Liver (tissue), 9 donors: Measurements from ENCODE around the gene AKAP5. TPM values are rescaled to one million over a fixed set of nuclear protein-coding genes. Genes with fewer than 3 reads are reported as not detected.

Experiments used
- DNase-seq: peaks from one replicate; pipeline ENCODE4 v3.0.0-alpha.2; 2017; ENCODE audit warnings: low spot score
- H3K27ac ChIP-seq, 2 donors: one replicate each; pipeline ENCODE4 v1.7.0; 2013; ENCODE audit warnings: inconsistent platforms in 2 of 2, low read length in 2 of 2, control low read depth in 1 of 2, low read depth in 1 of 2, mild to moderate bottlenecking in 1 of 2
- H3K27me3 ChIP-seq, 4 donors: one replicate each; pipeline versions ENCODE4 v1.6.1 to v1.7.0; 2013; ENCODE audit warnings: low read length in 3 of 4, inconsistent platforms in 1 of 4, mild to moderate bottlenecking in 1 of 4, moderate library complexity in 1 of 4; ENCODE audit not compliant: control insufficient read depth in 4 of 4, insufficient read depth in 4 of 4
- H3K36me3 ChIP-seq, 4 donors: one replicate each; pipeline versions ENCODE4 v1.6.1 to v1.7.0; 2013; ENCODE audit warnings: low read length in 3 of 4, mild to moderate bottlenecking in 3 of 4, low read depth in 1 of 4, moderate library complexity in 1 of 4; ENCODE audit not compliant: control insufficient read depth in 4 of 4, insufficient read depth in 3 of 4
- H3K4me1 ChIP-seq, 4 donors: one replicate each; pipeline versions ENCODE4 v1.6.1 to v1.7.0; 2013; ENCODE audit warnings: low read length in 3 of 4, mild to moderate bottlenecking in 3 of 4, moderate library complexity in 1 of 4; ENCODE audit not compliant: control insufficient read depth in 4 of 4, insufficient read depth in 4 of 4
- H3K4me3 ChIP-seq, 3 donors: one replicate each; pipeline versions ENCODE4 v1.6.1 to v1.7.0; 2013; ENCODE audit warnings: low read length in 3 of 3, control low read depth in 1 of 3, low read depth in 1 of 3, mild to moderate bottlenecking in 1 of 3
- H3K9ac ChIP-seq, 2 donors: one replicate each; pipeline ENCODE4 v1.7.0; 2013; ENCODE audit warnings: low read length in 2 of 2, mild to moderate bottlenecking in 2 of 2, moderate library complexity in 2 of 2, control low read depth in 1 of 2, low read depth in 1 of 2
- H3K9me3 ChIP-seq, 4 donors: one replicate each; pipeline versions ENCODE4 v1.6.1 to v1.7.0; 2013; ENCODE audit warnings: low read length in 3 of 4; ENCODE audit not compliant: control insufficient read depth in 4 of 4
- EGR1 ChIP-seq, 2 donors: IDR thresholded peaks; 2 replicates each; pipeline ENCODE4 v1.6.1; 2016 to 2018; ENCODE audit warnings: antibody characterized with exemption in 2 of 2, low read depth in 2 of 2
- FOXA1 ChIP-seq: IDR thresholded peaks from 2 replicates; pipeline ENCODE4 v1.6.1; 2016; ENCODE audit warnings: antibody characterized with exemption
- FOXA2 ChIP-seq: IDR thresholded peaks from 2 replicates; pipeline ENCODE4 v1.6.1; 2016; ENCODE audit warnings: antibody characterized with exemption
- GABPA ChIP-seq, 2 donors: IDR thresholded peaks in 1 of 2; conservative IDR thresholded peaks in 1 of 2; 2 replicates each; pipeline ENCODE4 v1.6.1; 2016; ENCODE audit warnings: antibody characterized with exemption in 2 of 2, mild to moderate bottlenecking in 1 of 2, moderate library complexity in 1 of 2
- HNF4A ChIP-seq, 2 donors: conservative IDR thresholded peaks; 2 replicates each; pipeline ENCODE4 v1.6.1; 2016; ENCODE audit warnings: antibody characterized with exemption in 2 of 2, mild to moderate bottlenecking in 2 of 2
- HNF4G ChIP-seq: IDR thresholded peaks from 2 replicates; pipeline ENCODE4 v1.6.1; 2016; ENCODE audit warnings: antibody characterized with exemption
- JUND ChIP-seq, 2 donors: IDR thresholded peaks; 2 replicates each; pipeline ENCODE4 v1.6.1; 2016; ENCODE audit warnings: antibody characterized with exemption in 2 of 2
- MAX ChIP-seq: IDR thresholded peaks from 2 replicates; pipeline ENCODE4 v1.6.1; 2016; ENCODE audit warnings: antibody characterized with exemption
- NR2F2 ChIP-seq: IDR thresholded peaks from 2 replicates; pipeline ENCODE4 v1.6.1; 2016; ENCODE audit warnings: antibody characterized with exemption
- RAD21 ChIP-seq, 2 donors: IDR thresholded peaks; 2 replicates each; pipeline ENCODE4 v1.6.1; 2016; ENCODE audit warnings: antibody characterized with exemption in 2 of 2, mild to moderate bottlenecking in 2 of 2
- REST ChIP-seq: IDR thresholded peaks from 2 replicates; pipeline ENCODE4 v1.6.1; 2016; ENCODE audit warnings: antibody characterized with exemption, mild to moderate bottlenecking
- RXRA ChIP-seq, 2 donors: IDR thresholded peaks; 2 replicates each; pipeline ENCODE4 v1.6.1; 2017 to 2018; ENCODE audit warnings: antibody characterized with exemption in 2 of 2, mild to moderate bottlenecking in 1 of 2
- SP1 ChIP-seq: IDR thresholded peaks from 2 replicates; pipeline ENCODE4 v1.6.1; 2018; ENCODE audit warnings: antibody characterized with exemption, mild to moderate bottlenecking
- TAF1 ChIP-seq: conservative IDR thresholded peaks from 2 replicates; pipeline ENCODE4 v1.6.1; 2016; ENCODE audit warnings: antibody characterized with exemption, mild to moderate bottlenecking
- YY1 ChIP-seq: IDR thresholded peaks from 2 replicates; pipeline ENCODE4 v1.6.1; 2016; ENCODE audit warnings: antibody characterized with exemption, mild to moderate bottlenecking
- ZBTB33 ChIP-seq: IDR thresholded peaks from 2 replicates; pipeline ENCODE4 v1.6.1; 2016; ENCODE audit warnings: antibody characterized with exemption
- whole genome bisulfite sequencing: extraction: QIAGEN DNeasy Blood & Tissue Kit; methylation state at CpG from one replicate; pipeline ENCODE4 v1.1.7; 2013; 5-methylcytosine and 5-hydroxymethylcytosine counted together
- polyA plus RNA-seq, 2 donors: library from polyadenylated mRNA; stranded (reverse) in 1 of 2; unstranded in 1 of 2; fragments of 200-250 nt in 1 of 2; fragments of >200 nt in 1 of 2; fragmentation: Nextera tagmentation in 1 of 2; extraction: Ambion mirVana in 1 of 2; gene quantifications; one replicate each; pipeline versions ENCODE4 v1.2.1 to v1.2.3, GENCODE V29; 2013 to 2015
- total RNA-seq, 2 donors: library from RNA; depleted of rRNA; stranded (reverse); fragments of >200 nt; gene quantifications; one replicate each; pipeline ENCODE4 v1.2.3, GENCODE V29; 2014
- donor health status: healthy.
- donor health status: healthy.
- donor health status: healthy.
- donor health status: healthy.
- donor health status: healthy.

The AKAP5 gene
- total and polyA plus RNA-seq, 4 donors = 0.07 to 2.3 (median 0.27) TPM

DNA sequence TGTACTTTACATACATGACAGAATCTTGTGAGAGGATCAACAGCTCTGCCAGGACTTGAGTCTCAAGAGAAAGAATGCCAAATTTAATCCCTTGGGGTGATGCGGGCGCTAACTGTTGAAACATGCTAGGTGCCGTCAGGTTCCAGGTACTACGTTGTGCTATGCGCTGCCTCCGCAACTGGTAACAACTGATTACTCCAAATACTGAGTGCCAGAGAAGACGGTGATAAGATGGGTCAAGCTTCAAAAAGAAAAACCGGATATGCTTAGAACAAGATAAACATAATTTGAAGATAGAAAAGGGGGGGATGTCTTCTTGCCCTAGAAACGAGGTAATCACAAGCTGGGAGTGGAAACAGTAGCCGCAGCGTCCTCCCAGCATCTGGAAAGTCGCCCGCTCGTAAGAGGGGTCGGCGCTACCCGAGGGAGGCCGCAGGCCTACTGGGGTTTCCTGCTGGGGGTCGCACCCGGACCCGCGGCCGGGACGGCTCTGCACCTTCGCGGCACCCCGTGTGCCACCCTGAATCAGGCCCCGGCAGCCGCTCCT lies 37.7 kb downstream of the AKAP5 start:
- under 1% methylated on average over 29 of the region's 29 CpGs for WGBS
- Histone ChIP-seq H3K4me3 (peak overlapping the region; percentile 80 to 84 (median 82)), H3K27ac (peak overlapping the region; percentile 99 to 100), H3K9me3 (no peaks in the 10 kb centered on the region), H3K36me3 (no peaks in the 10 kb centered on the region), H3K9ac (peak overlapping the region; percentile 78 to 80), H3K4me1 (peaks cover 8 to 36% (median 21%) of the 10 kb centered on the region in 4 donors), H3K27me3 (no peaks in the 10 kb centered on the region)
- no peak for TF ChIP-seq SP1
- TF ChIP-seq RAD21 (IDR thresholded peaks at IDR 0.05) = peak in 1 of 2 donors; percentile 13
- TF ChIP-seq YY1 = no peak
- no peak for TF ChIP-seq MAX
- TF ChIP-seq TAF1 = no peak
- TF ChIP-seq RXRA (IDR thresholded peaks at IDR 0.05) = no peak
- no peak for DNase-seq

- Histone ChIP-seq H3K4me1 (peaks cover 6 to 36% (median 21%) of the 10 kb centered on the region in 4 donors), H3K9ac (peak within 1 kb of the TSS; percentile 78 to 95)
- TF ChIP-seq FOXA1 = no peak
- no peak for TF ChIP-seq FOXA2
- peak; percentile 42 for TF ChIP-seq ZBTB33
- TF ChIP-seq HNF4G = no peak
- TF ChIP-seq EGR1 (IDR thresholded peaks at IDR 0.05; ENCODE audit: low read depth in 2 of 2) = no peak
- TF ChIP-seq NR2F2 = no peak
- no peak for TF ChIP-seq RXRA (IDR thresholded peaks at IDR 0.05)
- TF ChIP-seq TAF1 = no peak
- peak; percentile 11 for TF ChIP-seq YY1
- TF ChIP-seq GABPA (IDR thresholded peaks at IDR 0.05 in 1 of 2, conservative IDR thresholded peaks at IDR 0.05 in 1 of 2) = no peak
- TF ChIP-seq JUND (IDR thresholded peaks at IDR 0.05) = no peak
- peak; percentile 12 for TF ChIP-seq SP1
- no peak for TF ChIP-seq REST
- no peak for TF ChIP-seq HNF4A (conservative IDR thresholded peaks at IDR 0.05)
Measured at GRCh38 chr14:64503434-64504309, 38.4 kb downstream of the AKAP5 start, which contains the start of gene ZBTB25. TSS of gene ZBTB25 (minus strand) at chr14:64503838. CDS start at chr14:64490533, 13,305 bp downstream.

More at GRCh38 chr14:64503434-64504309, 38.4 kb downstream of the AKAP5 start, which contains the start of gene ZBTB25:
- Histone ChIP-seq H3K9me3 (no peaks in the 10 kb centered on the region), H3K27me3 (no peaks in the 10 kb centered on the region), H3K36me3 (no peaks in the 10 kb centered on the region), H3K4me3 (peak within 1 kb of the TSS; percentile 80 to 84 (median 82)), H3K27ac (peak within 1 kb of the TSS; percentile 99 to 100)
- under 1% methylated on average over 87 of the region's 87 CpGs for WGBS
- DNase-seq = peak; percentile 77
